Ectodermal cell (in vitro differentiated cells): ENCODE results near the gene POLR2E.

Source experiments
- H3K27ac ChIP-seq: 2 replicates; pipeline ENCODE4 v1.7.0; 2013; ENCODE audit warnings: mild to moderate bottlenecking, low read depth, low read length; ENCODE audit not compliant: insufficient read depth, poor library complexity, severe bottlenecking
- H3K27me3 ChIP-seq: 2 replicates; pipeline ENCODE4 v1.7.0; 2013; ENCODE audit warnings: mild to moderate bottlenecking, low read length; ENCODE audit not compliant: insufficient read depth, control insufficient read depth, poor library complexity, severe bottlenecking
- H3K36me3 ChIP-seq: one replicate; pipeline ENCODE4 v1.7.0; 2013; ENCODE audit warnings: low read length; ENCODE audit not compliant: control insufficient read depth, insufficient read depth
- H3K4me1 ChIP-seq: one replicate; pipeline ENCODE4 v1.7.0; 2013; ENCODE audit warnings: low read length; ENCODE audit not compliant: control insufficient read depth, insufficient read depth
- H3K4me3 ChIP-seq: 2 replicates; pipeline ENCODE4 v1.7.0; 2013; ENCODE audit warnings: low read depth, low read length, control low read depth; ENCODE audit not compliant: insufficient read depth
- H3K9me3 ChIP-seq: 2 replicates; pipeline ENCODE4 v1.7.0; 2013; ENCODE audit warnings: mild to moderate bottlenecking, low read length, moderate library complexity; ENCODE audit not compliant: control insufficient read depth
- WGBS, 2 experiments: methylation state at CpG; one replicate each; pipeline ENCODE4 v1.1.7; 2013; ENCODE audit warnings: missing lambda C conversion rate in 2 of 2; 5-methylcytosine and 5-hydroxymethylcytosine counted together

POLR2E gene

DNA sequence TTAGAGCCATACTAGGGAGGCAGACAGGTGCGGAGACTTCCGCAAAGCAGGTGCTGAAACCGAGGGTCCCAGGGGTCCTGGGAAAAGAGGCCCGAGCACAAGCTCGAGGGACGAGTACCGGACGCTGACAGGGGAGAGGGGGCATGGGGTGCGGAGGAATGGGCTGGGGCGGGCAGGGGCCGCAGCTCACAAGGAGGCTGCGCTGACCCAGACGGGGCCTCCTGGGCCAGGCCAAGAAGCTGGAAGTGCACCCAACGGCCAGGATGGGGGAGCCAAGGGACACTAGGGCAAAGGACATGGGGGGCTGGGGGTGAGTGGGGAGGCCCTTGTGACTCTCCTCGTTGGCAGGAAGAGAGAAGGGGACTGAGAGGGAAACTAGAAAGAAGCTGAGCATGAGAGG, 1.8 kb downstream of the POLR2E start:
- Histone ChIP-seq H3K4me3 (no peak overlapping the region), H3K9me3 (no peaks in the 10 kb centered on the region), H3K27me3 (no peaks in the 10 kb centered on the region), H3K36me3 (peaks cover 22% of the 10 kb centered on the region), H3K4me1 (peaks cover 8% of the 10 kb centered on the region), H3K27ac (no peak overlapping the region)
- 95 to 97% methylated on average over 15 of the region's 15 CpGs for WGBS, 2 experiments

DNA sequence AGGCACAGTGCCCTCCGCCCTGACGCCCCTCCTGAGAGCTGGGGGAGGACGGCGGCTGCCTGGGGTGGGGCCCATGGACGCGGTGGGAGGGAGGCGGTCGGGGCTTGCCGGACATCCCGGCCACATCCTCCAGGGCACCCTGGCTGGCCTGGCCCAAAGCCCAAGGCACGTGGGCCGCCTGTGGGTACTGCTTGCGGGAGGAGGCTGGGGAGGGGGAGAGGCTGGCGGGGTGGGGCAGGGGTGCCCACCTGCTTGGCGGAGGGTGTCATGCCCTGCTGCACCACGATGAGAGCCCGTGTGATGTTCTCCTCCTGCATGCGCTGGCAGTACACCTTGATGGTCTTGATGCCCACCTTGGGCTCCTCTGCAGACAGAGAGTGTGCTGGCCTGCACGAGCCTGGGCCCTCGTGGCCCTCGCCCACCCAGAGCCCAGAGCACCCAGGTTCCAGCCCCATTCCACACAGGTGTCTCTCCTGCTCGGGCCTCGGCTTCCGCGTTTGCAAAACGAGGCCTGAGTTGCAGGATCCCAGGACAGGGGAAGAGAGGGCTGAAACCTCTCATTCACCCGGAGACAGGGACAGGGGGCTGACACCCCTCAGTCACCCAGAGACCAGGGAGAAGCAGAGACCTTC, 3.5 kb downstream of the POLR2E start:
- no peaks in the 10 kb centered on the region for H3K9me3 ChIP-seq
- peaks cover 8% of the 10 kb centered on the region for H3K4me1 ChIP-seq
- H3K36me3 ChIP-seq = peaks cover 22% of the 10 kb centered on the region
- 94 to 97% methylated on average over 27 of the region's 27 CpGs for WGBS, 2 experiments
- H3K27ac ChIP-seq = no peak overlapping the region
- no peak overlapping the region for H3K4me3 ChIP-seq
- no peaks in the 10 kb centered on the region for H3K27me3 ChIP-seq

DNA sequence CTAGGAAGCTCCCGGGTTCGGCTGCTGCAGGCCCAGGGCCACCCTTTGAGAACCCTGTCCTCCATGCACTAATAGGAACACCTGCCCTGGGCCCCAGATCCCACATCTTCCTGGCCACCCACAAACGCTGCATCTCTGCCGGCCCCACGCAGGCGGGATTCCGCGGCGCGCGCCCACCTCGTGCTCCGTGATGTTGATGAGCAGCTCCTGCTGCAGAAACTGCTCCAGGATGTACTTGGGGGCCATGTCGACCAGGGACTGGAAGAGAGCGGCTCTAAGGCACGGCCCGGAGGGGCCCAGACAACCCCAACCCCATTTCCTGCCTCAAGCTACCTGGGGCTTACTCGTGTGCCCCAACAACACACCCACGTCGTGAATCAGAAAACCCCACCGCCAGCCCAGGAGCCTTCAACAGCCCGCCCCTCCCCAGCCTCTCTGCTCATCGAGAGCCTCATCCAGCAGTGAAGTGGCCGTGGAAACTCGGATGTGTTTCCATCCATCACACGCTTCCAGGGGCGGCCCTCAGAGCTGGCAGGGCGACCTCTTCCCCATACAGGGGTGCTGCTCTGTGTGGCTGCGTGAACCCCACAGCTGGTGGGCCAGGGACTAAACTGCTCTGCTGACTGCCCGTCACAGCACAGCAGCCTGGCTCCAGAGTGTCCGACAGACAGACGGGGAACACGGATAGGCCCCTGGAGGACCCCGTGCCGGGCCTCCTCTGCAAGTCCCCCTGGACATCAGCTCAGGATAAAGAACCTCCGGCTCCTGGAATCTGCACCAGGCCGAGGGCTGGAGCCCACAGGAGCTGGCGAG, 4.2 kb downstream of the POLR2E start:
- Histone ChIP-seq H3K27ac (no peak overlapping the region), H3K36me3 (peaks cover 22% of the 10 kb centered on the region), H3K27me3 (no peaks in the 10 kb centered on the region), H3K4me1 (peaks cover 8% of the 10 kb centered on the region), H3K9me3 (no peaks in the 10 kb centered on the region), H3K4me3 (no peak overlapping the region)
- WGBS, 2 experiments = 95 to 96% methylated on average over 38 of the region's 38 CpGs

DNA sequence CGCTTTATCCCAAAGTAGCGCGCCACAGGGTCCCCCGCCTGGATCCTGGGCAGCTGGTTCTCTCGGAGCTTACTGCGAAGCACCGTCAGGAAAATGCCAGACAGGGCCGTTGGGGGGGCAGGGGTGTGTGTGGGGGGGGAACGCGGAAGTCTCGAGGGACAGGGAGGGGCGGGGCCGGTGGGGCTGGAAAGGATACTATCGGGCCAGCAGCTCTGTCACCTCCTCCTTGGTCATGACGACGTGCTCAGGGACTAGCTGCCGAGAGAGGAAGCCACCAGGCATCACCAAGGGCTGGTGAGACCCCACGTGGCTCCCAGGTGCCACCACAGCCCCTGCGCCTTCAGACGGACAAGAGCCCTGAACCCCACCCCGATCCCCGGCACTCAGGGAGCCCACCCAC, 5.3 kb downstream of the POLR2E start:
- peaks cover 25% of the 10 kb centered on the region for H3K36me3 ChIP-seq
- WGBS, 2 experiments = 93% methylated on average over 22 of the region's 22 CpGs

DNA sequence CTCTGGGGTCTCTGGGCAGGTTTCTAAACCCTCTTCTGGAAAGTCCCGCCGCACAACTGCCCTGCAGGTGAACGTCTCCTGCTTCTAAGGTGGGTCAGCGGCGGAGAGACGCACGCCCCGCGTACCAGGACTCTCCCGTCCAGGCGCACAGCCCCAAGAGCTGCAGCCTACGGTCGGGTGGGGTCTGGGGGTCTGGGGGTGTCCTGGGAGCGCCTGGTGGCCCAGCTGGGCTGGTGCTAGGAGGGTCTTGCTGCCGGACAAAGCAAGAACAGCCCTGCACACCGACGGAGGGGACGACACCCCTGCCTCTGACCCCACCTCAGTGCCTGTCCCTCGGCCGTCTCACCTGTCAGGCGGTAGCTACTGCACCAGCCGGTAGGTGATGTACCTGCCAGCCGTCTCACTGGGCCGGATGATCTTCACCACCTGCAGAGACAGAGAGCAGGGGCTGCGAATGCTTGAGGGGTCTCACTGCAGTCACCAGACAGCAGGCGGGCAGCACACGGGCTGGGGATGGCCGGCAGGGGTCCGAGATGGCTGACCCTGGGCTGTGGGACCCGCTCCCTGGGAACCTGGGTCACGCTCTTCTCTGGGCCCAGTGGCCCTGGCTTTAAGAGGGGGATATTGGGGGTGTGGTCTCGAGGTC, 5.9 kb downstream of the POLR2E start:
- Histone ChIP-seq H3K4me3 (no peak overlapping the region), H3K36me3 (peaks cover 25% of the 10 kb centered on the region), H3K27ac (no peak overlapping the region), H3K27me3 (no peaks in the 10 kb centered on the region), H3K4me1 (peaks cover 6% of the 10 kb centered on the region), H3K9me3 (no peaks in the 10 kb centered on the region)
- WGBS, 2 experiments = 96% methylated on average over 32 of the region's 32 CpGs

More for the DNA sequence above, 5.3 kb downstream of the POLR2E start:
- H3K27ac ChIP-seq = no peak overlapping the region
- no peak overlapping the region for H3K4me3 ChIP-seq
- peaks cover 8% of the 10 kb centered on the region for H3K4me1 ChIP-seq
- no peaks in the 10 kb centered on the region for H3K9me3 ChIP-seq
- no peaks in the 10 kb centered on the region for H3K27me3 ChIP-seq

DNA sequence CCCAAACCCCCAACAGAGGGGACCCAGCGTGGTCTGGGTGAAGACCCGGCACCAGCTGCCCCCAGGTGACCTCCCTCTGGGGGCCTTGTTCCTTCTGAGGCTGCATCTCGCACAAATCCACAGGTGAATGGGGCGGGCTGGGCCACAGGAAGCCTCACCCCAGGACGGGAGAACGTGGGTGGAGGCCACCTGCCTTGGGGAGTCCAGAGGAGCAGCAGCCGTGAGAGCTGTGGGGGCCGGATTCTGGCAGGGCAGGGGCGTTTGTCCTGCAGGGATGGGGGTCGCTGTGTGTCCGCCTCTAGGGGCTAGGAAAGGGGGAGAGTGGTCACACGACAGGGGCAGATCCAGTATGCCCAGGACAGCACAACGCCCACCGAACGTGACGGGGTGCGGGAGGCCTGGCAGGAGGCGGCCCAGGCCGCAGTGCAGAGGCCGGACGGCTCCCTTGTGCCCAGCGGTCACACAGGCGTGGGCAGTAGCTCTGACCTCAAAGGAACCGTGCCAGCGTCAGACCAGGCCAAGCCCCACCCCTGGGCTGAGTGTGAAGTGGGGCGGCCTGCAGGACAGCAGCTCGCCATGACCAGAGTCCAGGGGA, 6.7 kb downstream of the POLR2E start:
- H3K27me3 ChIP-seq = no peaks in the 10 kb centered on the region
- no peaks in the 10 kb centered on the region for H3K9me3 ChIP-seq
- no peaks in the 10 kb centered on the region for H3K4me1 ChIP-seq
- H3K36me3 ChIP-seq = peaks cover 25% of the 10 kb centered on the region
- H3K4me3 ChIP-seq = no peak overlapping the region
- WGBS, 2 experiments = 95 to 96% methylated on average over 27 of the region's 27 CpGs
- no peak overlapping the region for H3K27ac ChIP-seq

DNA sequence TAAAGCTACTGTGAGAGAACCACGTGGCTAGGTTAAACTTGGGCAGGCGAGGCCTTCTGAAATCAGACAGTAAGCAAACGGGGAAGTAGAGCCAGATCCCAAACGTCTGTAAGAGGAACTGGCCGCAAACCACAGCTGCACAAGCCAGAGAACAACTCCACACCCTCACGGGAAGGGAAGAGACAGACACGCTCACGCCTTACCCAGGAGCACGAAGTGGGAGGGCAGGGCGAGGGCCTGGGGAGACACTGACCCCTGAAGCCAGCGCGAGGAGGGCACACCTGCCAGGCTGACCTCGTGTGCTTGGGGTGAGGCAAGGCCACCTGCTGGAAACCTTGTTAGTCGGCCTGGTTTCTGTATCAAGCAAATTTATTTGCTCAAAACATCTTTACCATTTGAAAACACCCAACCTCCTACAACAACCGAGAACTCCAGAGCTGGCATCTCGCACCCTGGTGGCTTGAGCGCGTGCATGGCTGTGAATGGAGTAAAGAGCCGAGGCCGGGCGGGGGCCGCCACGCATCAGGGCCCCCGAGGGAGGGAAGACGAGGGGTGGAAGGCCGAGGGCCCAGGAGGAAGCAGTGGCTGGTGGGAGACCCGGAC, 7.3 kb downstream of the POLR2E start:
- Histone ChIP-seq H3K27ac (no peak overlapping the region), H3K9me3 (no peaks in the 10 kb centered on the region), H3K4me1 (no peaks in the 10 kb centered on the region), H3K4me3 (no peak overlapping the region), H3K36me3 (peaks cover 19% of the 10 kb centered on the region), H3K27me3 (no peaks in the 10 kb centered on the region)
- WGBS, 2 experiments = 89% methylated on average over 27 of the region's 27 CpGs

DNA sequence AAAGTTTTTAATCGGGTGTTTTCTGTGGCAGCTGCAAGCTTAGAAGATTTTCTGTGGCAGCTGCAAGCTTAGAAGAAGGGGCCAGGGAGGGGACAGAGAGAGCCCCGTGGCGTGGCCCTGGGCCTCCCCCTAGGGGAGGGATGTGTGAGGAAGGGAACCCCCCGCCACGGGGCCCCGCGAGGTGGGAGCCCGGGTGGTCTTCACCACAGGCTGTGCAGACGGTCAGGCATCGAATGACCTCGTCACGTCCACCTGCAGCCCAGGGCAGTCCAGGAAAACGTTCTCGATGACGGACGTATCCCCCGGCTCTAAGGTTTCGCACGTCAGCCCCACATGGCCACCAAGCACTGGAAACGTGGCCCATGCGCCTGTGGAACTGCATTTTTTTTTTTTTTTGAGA, 8.6 kb downstream of the POLR2E start:
- no peaks in the 10 kb centered on the region for H3K27me3 ChIP-seq
- no peak overlapping the region for H3K4me3 ChIP-seq
- WGBS, 2 experiments = 88 to 90% methylated on average over 21 of the region's 21 CpGs
- H3K36me3 ChIP-seq = peaks cover 12% of the 10 kb centered on the region
- no peaks in the 10 kb centered on the region for H3K9me3 ChIP-seq
- no peak overlapping the region for H3K27ac ChIP-seq
- H3K4me1 ChIP-seq = peaks cover 1% of the 10 kb centered on the region

DNA sequence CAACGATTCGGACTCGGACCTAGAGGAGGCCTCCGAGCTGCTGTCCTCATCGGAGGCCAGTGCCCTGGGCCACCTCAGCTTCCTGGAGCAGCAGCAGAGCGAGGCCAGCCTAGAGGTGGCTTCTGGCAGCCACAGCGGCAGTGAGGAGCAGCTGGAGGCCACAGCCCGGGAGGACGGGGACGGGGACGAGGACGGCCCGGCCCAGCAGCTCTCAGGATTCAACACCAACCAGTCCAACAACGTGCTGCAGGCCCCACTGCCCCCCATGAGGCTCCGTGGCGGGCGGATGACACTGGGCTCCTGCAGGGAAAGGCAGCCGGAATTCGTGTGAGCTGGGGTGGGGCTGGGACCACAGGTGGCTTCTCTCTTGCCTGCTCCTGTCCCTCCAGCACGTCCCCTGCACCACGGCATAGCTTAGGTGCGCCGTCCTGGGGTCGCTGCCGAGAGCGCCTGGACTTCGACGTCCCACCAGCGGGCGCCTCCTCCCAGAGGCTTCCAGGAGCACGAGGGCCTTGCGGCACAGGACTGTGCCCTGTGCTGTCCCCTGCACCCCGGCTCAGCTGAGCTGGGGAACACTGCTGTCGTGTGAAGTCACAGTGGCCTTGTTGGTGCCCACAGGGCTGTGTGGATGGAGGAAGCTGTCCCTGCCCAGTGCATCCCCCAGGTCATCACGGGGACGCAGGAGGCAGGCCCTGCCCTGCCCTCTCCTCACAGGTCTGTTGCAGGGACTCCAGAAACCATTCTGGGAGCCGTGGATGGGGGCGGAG, 9.3 kb downstream of the POLR2E start:
- Histone ChIP-seq H3K27me3 (no peaks in the 10 kb centered on the region), H3K27ac (no peak overlapping the region), H3K4me3 (no peak overlapping the region), H3K36me3 (peaks cover 9% of the 10 kb centered on the region), H3K9me3 (no peaks in the 10 kb centered on the region), H3K4me1 (peaks cover 3% of the 10 kb centered on the region)
- WGBS, 2 experiments = 90 to 91% methylated on average over 38 of the region's 38 CpGs
